Activated CD8-positive, alpha-beta memory T cell treated with anti-CD3 and anti-CD28 coated beads, Interleukin-2, amount 50 U/mL, for 24 hours (primary cell): Measurements from ENCODE around the gene GAS2L1.
"Not testable (repeated sequence)": the region's sequence is repeated elsewhere in the genome, so short reads cannot be mapped to it uniquely, and the experiment has no call there.

Experiments
- DNase-seq: peaks from one replicate; pipeline ENCODE4 v3.0.0-alpha.2; 2020; ENCODE audit errors: extremely low read depth

The GAS2L1 gene

GRCh38 chr22:29342177-29342576, 35.7 kb downstream of the GAS2L1 start:
- DNase-seq, result no peak

DNA sequence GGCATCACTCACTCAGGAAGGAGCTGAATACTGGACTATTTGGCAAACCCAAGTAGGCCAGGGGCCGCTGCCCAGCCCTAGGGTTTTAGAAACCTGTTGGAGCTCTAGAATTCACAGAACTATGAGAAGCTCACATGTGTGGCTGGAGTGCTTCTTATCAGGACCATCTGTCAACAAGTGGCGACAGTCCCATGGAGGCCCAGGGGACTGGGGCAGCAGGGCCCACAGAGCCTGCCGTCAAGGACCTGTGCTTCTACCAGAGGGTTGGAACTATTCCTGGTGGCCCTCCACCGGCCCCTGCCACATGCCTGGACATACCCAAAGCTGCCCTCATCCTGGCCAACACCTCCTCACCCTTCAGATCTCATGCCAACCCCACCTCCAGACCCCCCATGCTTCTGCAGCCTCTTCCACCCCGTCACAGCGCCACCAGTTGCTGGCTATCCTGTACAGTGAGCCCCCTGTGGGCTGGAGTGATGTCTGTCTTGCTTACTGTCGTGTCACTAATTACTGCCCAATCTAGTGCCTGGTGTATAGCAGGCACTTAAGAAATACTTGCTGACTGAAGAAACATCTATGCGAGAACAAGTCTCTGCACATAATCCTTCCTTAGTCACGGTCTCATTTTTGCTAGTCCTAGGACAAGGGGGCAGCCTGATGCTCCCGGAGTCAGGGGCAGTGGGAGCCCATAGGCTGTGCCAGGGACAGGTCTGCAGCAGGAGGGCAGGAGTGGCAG, 36.3 kb downstream of the GAS2L1 start:
- DNase-seq, result no peak

GRCh38 chr22:29343313-29343805, 36.9 kb downstream of the GAS2L1 start:
- no peak for DNase-seq

- DNase-seq, result no peak
Measured at GRCh38 chr22:29344137-29344536, 37.7 kb downstream of the GAS2L1 start.

DNA sequence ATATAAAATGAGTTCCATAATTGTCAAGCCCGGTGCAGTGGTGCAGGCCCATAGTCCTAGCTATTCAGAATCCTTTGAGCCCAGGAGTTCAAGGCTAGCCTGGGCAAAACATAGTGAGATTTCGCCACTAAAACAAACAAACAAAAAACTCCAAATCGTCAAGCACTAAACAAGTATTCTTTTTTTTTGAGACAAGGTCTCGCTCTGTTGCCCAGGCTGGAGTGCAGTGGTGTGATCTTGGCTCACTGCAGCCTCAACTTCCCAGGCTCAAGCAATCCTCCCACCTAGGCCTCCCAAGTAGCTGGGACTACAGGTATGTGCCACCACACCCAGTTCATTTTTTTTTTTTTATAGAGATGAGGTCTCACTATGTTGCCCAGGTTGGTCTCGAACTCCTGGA, 38.4 kb downstream of the GAS2L1 start:
- DNase-seq, result not testable (repeated sequence)

- DNase-seq, result no peak
Measured at GRCh38 chr22:29345932-29346331, 39.5 kb downstream of the GAS2L1 start.

GRCh38 chr22:29346659-29347058, 40.2 kb downstream of the GAS2L1 start:
- DNase-seq, result no peak

DNA sequence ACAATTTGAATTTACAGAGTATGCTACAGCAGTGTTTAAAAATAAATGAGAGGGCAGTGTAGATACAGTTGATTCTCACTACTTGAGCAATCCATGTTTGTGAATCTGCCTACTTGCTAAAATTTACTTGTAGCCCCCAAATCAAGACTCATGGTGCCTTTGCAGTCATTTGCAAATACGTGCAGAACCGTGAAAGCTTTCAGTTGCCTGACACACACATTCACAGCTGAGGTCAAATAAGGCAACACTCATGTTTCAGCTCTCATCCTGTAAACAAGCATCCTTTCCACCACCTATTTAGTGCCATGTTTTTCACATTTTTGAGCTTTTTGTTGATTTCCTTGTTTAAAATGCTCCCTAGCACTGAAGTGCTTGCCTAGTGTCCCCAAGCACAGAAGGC, 41.6 kb downstream of the GAS2L1 start:
- DNase-seq, result no peak

DNA sequence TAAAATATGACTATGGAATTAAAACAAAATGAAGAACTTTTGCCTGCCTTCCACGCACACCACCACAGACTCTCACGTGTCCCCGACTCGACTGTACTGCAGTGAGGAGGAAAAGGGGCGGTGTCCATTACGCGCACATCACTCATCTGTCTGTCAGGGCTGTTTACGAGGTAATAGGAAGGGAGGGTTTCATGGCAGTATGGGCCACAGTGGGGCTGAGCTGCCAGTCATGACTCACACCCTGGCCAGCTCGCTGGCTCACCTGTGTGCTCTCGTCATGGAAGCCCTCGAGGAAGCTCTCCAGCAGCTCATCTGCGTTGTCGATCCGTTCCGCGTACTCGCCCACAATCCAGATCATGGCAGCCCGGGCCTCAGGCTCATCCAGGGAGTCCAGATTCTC, 42.5 kb downstream of the GAS2L1 start:
- no peak for DNase-seq

DNA sequence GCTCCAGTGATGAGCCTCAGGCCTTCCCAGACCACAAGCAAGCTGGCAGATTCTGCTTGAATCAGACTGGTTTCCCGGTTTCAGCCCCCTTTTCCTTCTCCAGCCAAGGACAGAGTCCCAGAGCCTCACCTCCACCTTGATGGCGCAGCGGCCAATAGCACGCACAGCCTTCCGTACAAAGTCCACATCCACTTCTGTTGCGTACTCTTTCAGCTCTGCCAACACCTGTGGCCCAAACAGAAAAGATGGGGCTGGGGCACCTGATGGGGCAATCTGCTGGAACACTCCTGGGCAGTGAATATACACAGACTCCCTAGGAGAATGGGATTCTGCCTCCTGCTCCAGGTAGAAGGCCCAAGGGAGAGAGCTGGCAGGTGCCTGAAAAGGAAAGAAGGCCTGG, 44.6 kb downstream of the GAS2L1 start:
- no peak for DNase-seq

DNA sequence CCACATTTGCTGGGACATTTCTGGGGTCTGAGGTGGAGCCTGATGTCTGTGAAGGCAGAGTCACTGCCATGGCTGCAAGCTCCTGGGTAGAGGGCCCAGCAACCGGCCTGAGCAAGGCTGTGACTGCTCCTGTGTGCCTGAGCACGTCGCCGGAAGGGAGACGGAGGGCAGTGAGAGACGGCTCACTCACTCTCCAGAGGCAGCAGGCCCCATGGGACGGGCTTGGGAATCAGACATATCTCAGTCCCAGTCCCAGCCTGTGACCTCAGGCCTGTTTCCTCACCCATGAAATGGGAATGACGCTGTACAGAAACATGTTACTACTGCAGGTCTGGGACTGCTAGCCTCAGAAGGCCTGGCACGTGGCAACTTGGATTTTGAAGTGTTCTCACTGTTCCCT, 45.4 kb downstream of the GAS2L1 start:
- no peak for DNase-seq

DNA sequence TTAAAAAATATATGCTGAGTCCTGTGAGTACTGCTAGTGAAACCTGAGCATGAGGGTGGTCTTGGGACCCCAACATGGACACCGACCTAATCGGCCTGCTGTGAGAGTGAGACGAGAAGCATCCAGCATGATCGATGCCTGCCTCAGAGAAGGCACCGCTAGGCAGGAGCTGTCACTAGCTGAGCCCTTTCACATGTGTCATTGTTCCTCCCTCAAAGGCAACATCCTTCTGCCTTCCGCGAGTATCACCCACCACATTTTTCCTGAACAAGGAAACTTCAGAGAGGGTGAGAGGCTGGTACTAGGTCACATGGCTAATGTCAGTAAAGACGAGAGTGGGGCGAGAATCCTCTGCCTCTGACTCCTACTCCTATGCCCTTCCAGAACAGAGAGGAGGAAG, 46.3 kb downstream of the GAS2L1 start:
- no peak for DNase-seq

GRCh38 chr22:29353286-29353685, 46.8 kb downstream of the GAS2L1 start:
- DNase-seq, result no peak

- DNase-seq, result no peak
Measured at GRCh38 chr22:29353860-29354259, 47.4 kb downstream of the GAS2L1 start.

- DNase-seq, result not testable (repeated sequence)
Measured at GRCh38 chr22:29357193-29357890, 50.9 kb downstream of the GAS2L1 start.

DNA sequence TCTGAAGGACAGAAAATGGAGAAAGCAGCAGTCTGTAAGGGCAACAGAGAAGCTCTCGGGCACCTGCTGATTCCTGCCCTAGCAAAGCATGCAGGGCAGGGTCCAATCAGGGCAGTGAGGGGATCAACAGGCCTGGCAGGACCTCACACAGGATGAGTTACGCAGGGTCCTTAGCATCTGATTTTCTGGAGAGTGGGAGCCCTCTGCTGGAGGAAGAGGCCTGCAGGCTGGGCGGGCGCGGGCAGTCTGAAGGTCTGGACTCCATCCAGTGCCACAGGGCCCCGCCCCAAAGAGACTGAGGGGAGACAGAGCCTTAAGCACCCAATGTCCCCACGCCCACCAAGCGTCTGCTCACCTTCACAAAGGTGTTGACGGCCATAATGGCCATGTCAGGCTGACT, 53.0 kb downstream of the GAS2L1 start:
- no peak for DNase-seq
